Stimulated activated naive CD8-positive, alpha-beta T cell treated with anti-CD3 and anti-CD28 coated beads, Interleukin-15, Interleukin-2, amounts not matched to agents 100 U/mL and 50 U/mL, for 24 hours (primary cell): ENCODE data around the gene NMU.
"Not testable (repeated sequence)": the region's sequence is repeated elsewhere in the genome, so short reads cannot be mapped to it uniquely, and the experiment has no call there.

Experiments used
- ATAC-seq: fragments of 150-1000 bp; cut with Tn5 transposase; one replicate; pipeline ENCODE4 v1.10.0; 2021
- DNase-seq: peaks from one replicate; pipeline ENCODE4 v3.0.0; 2021

Gene NMU

GRCh38 chr4:55635741-55636655 lies at the start of gene NMU:
TSS of gene NMU (minus strand) at chr4:55636298. CDS start at chr4:55636192, 106 bp downstream.
- DNase-seq (peak; percentile 51), ATAC-seq (peak; percentile 92)

- ATAC-seq (no peak), DNase-seq (no peak)
These were observed 48.2 kb upstream of the NMU start for GRCh38 chr4:55684276-55684675.

- not testable (repeated sequence) for ATAC-seq, DNase-seq
These were observed 46.7 kb upstream of the NMU start for GRCh38 chr4:55682797-55683196.

- no peak for DNase-seq
- ATAC-seq, result no peak
These were observed 46.2 kb upstream of the NMU start for GRCh38 chr4:55682295-55682694.

- no peak for ATAC-seq
These were observed 45.3 kb upstream of the NMU start for GRCh38 chr4:55681430-55681829.

GRCh38 chr4:55675196-55675793 lies 39.2 kb upstream of the NMU start:
- no peak for DNase-seq
- no peak for ATAC-seq

More at GRCh38 chr4:55681430-55681829, 45.3 kb upstream of the NMU start:
- no peak for DNase-seq

GRCh38 chr4:55673424-55673823 lies 37.3 kb upstream of the NMU start:
- DNase-seq (no peak), ATAC-seq (no peak)

GRCh38 chr4:55671667-55672066 lies 35.6 kb upstream of the NMU start:
- ATAC-seq (no peak), DNase-seq (no peak)

GRCh38 chr4:55670695-55671094 lies 34.6 kb upstream of the NMU start:
- DNase-seq, result no peak
- peak; percentile 28 for ATAC-seq

- no peak for ATAC-seq
- DNase-seq, result no peak
These were observed 32.4 kb upstream of the NMU start for GRCh38 chr4:55668449-55668848.

- DNase-seq, result no peak
- no peak for ATAC-seq
These were observed 30.4 kb upstream of the NMU start for GRCh38 chr4:55666535-55666934.

- ATAC-seq, result no peak
These were observed 27.0 kb upstream of the NMU start for GRCh38 chr4:55663145-55663544.

GRCh38 chr4:55661398-55662056 lies 25.4 kb upstream of the NMU start:
- DNase-seq (no peak), ATAC-seq (peak; percentile 83)

More at GRCh38 chr4:55663145-55663544, 27.0 kb upstream of the NMU start:
- DNase-seq, result no peak

GRCh38 chr4:55658657-55659056 lies 22.6 kb upstream of the NMU start:
- no peak for ATAC-seq
- no peak for DNase-seq

GRCh38 chr4:55654131-55654530 lies 18.0 kb upstream of the NMU start:
- DNase-seq, result no peak
- no peak for ATAC-seq

GRCh38 chr4:55650483-55650882 lies 14.4 kb upstream of the NMU start:
- ATAC-seq (no peak), DNase-seq (no peak)

- ATAC-seq, result no peak
These were observed 1.2 kb upstream of the NMU start for GRCh38 chr4:55637272-55637820.

GRCh38 chr4:55636656-55636999 lies 530 bp upstream of the NMU start:
- ATAC-seq, result no peak
- DNase-seq, result no peak

More at GRCh38 chr4:55637272-55637820, 1.2 kb upstream of the NMU start:
- DNase-seq, result no peak

- ATAC-seq, result peak; percentile 8
These were observed 816 bp downstream of the NMU start for GRCh38 chr4:55635282-55635681.

GRCh38 chr4:55634417-55635128 lies 1.5 kb downstream of the NMU start:
- no peak for ATAC-seq
- DNase-seq, result no peak

More at GRCh38 chr4:55635282-55635681, 816 bp downstream of the NMU start:
- DNase-seq, result no peak

GRCh38 chr4:55633903-55634302 lies 2.2 kb downstream of the NMU start:
- DNase-seq (no peak), ATAC-seq (no peak)

GRCh38 chr4:55625835-55626234 lies 10.3 kb downstream of the NMU start:
- no peak for ATAC-seq

More at GRCh38 chr4:55625835-55626234, 10.3 kb downstream of the NMU start:
- no peak for DNase-seq
